ENCODE results near the gene IRF5.

The IRF5 gene

GRCh38 chr7:128917122-128917521 lies 20.6 kb upstream of the IRF5 start:
- Histone ChIP-seq H3K27ac (no peak overlapping the region), H3K36me3 (no peaks in the 10 kb centered on the region), H3K9me3 (no peaks in the 10 kb centered on the region), H3K4me3 (no peak overlapping the region), H3K4me1 (peaks cover 0 to 17% (median 14%) of the 10 kb centered on the region in 4 donors), H3K27me3 (peaks cover 0 to 63% of the 10 kb centered on the region in 2 donors)
- TF ChIP-seq, protein P1, sequence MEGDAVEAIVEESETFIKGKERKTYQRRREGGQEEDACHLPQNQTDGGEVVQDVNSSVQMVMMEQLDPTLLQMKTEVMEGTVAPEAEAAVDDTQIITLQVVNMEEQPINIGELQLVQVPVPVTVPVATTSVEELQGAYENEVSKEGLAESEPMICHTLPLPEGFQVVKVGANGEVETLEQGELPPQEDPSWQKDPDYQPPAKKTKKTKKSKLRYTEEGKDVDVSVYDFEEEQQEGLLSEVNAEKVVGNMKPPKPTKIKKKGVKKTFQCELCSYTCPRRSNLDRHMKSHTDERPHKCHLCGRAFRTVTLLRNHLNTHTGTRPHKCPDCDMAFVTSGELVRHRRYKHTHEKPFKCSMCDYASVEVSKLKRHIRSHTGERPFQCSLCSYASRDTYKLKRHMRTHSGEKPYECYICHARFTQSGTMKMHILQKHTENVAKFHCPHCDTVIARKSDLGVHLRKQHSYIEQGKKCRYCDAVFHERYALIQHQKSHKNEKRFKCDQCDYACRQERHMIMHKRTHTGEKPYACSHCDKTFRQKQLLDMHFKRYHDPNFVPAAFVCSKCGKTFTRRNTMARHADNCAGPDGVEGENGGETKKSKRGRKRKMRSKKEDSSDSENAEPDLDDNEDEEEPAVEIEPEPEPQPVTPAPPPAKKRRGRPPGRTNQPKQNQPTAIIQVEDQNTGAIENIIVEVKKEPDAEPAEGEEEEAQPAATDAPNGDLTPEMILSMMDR (IDR thresholded peaks at IDR 0.05) = no peak
- intact Hi-C loops (cut with DNase I; ENCODE audit: low total_unique reads) = no loop called here
- DNase-seq = peak in 1 of 2 donors; percentile 42

- no peak overlapping the region for H3K4me3 ChIP-seq
- H3K9me3 ChIP-seq = no peaks in the 10 kb centered on the region
- peak in 1 of 2 donors; percentile 40 for DNase-seq
- intact Hi-C loops (cut with DNase I; ENCODE audit: low total_unique reads) = no loop called here
- no peaks in the 10 kb centered on the region for H3K36me3 ChIP-seq
- TF ChIP-seq, protein P1 (IDR thresholded peaks at IDR 0.05) = no peak
- peaks cover 0 to 17% (median 14%) of the 10 kb centered on the region in 4 donors for H3K4me1 ChIP-seq
- H3K27me3 ChIP-seq = peaks cover 0 to 72% of the 10 kb centered on the region in 2 donors
- H3K27ac ChIP-seq = no peak overlapping the region
Measured at GRCh38 chr7:128918016-128918665, 19.6 kb upstream of the IRF5 start.

- peaks cover 0 to 69% of the 10 kb centered on the region in 2 donors for H3K27me3 ChIP-seq
- DNase-seq = peak in 1 of 2 donors; percentile 46
- no peak overlapping the region for H3K4me3 ChIP-seq
- peaks cover 0 to 17% (median 14%) of the 10 kb centered on the region in 4 donors for H3K4me1 ChIP-seq
- no peaks in the 10 kb centered on the region for H3K36me3 ChIP-seq
- TF ChIP-seq, protein P1 (IDR thresholded peaks at IDR 0.05) = no peak
- H3K9me3 ChIP-seq = no peaks in the 10 kb centered on the region
- intact Hi-C loops (cut with DNase I; ENCODE audit: low total_unique reads) = no loop called here
- H3K27ac ChIP-seq = no peak overlapping the region
Measured at GRCh38 chr7:128919241-128919640, 18.5 kb upstream of the IRF5 start.

- intact Hi-C loops (cut with DNase I; ENCODE audit: low total_unique reads) = no loop called here
- Histone ChIP-seq H3K4me3 (no peak overlapping the region), H3K36me3 (no peaks in the 10 kb centered on the region), H3K4me1 (peaks cover 0 to 11% (median 10%) of the 10 kb centered on the region in 4 donors), H3K9me3 (no peaks in the 10 kb centered on the region), H3K27ac (no peak overlapping the region), H3K27me3 (peaks cover 0 to 62% of the 10 kb centered on the region in 2 donors)
- TF ChIP-seq, protein P1 (IDR thresholded peaks at IDR 0.05) = no peak
- no peak for DNase-seq
Measured at GRCh38 chr7:128919881-128920799, 17.6 kb upstream of the IRF5 start.

DNA sequence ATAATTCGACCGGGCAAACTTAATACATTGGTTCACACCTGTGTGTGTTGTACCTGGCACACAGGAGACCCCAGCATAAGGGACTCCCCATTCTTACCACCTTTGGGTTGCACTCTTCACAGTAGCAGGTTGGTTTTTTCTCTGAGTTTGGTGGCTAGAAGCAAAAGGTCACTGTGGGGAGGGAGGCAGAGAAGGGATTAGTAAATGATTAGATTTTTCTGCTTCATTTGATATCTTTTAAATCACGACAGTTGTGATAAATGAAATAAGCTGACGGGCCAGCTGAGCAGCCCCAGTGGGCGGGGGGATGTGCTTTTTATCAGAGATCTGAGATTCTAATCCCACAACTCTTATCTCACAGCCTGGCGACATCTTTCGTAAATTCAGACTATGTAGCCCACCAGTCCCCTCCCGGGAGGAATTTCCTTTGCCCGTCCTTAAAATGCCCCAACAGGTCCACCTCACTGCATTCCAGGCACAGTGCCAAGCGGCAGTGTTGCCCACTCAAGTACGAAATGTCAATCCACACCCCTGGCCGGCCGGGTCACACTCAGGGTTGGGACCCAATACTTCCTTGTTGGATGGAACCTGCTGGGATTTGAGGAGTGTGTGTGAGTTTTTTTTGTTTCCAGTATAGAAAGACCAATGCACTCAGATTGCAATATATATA lies 16.7 kb upstream of the IRF5 start:
- Histone ChIP-seq H3K4me1 (peaks cover 0 to 2% (median 1%) of the 10 kb centered on the region in 4 donors), H3K4me3 (no peak overlapping the region), H3K36me3 (no peaks in the 10 kb centered on the region), H3K27ac (no peak overlapping the region), H3K27me3 (peaks cover 0 to 53% of the 10 kb centered on the region in 2 donors), H3K9me3 (no peaks in the 10 kb centered on the region)
- TF ChIP-seq, protein P1 (IDR thresholded peaks at IDR 0.05) = no peak
- DNase-seq = peak in 1 of 2 donors; percentile 62
- intact Hi-C loops (cut with DNase I; ENCODE audit: low total_unique reads) = no loop called here

All from tibial artery (tissue), 4 donors.